Measurements from ENCODE around the gene ATG2B. TPM values are rescaled to one million over a fixed set of nuclear protein-coding genes. Genes with fewer than 3 reads are reported as not detected.

Gene ATG2B
- total RNA-seq, 1 donor from 2014 or later, result 19.9 TPM

GRCh38 chr14:96251656-96252155, 111.4 kb downstream of the ATG2B start:
- no peak for DNase-seq (ENCODE audit: extremely low spot score, unreplicated experiment)
- Mint-ChIP-seq H3K4me1 (ENCODE audit: unreplicated experiment) (peaks cover 10% of the 10 kb centered on the region), H3K27ac (no peak overlapping the region), H3K9me3 (no peaks in the 10 kb centered on the region), H3K36me3 (no peaks in the 10 kb centered on the region), H3K27me3 (peaks cover 29% of the 10 kb centered on the region), H3K4me3 (no peak overlapping the region)
- no peak for TF ChIP-seq CTCF (conservative IDR thresholded peaks at IDR 0.05)

- no peak for DNase-seq (ENCODE audit: extremely low spot score, unreplicated experiment)
Measured at GRCh38 chr14:96250485-96250884, 112.7 kb downstream of the ATG2B start.

GRCh38 chr14:96249029-96249428, 114.1 kb downstream of the ATG2B start:
- H3K27ac Mint-ChIP-seq, result no peak overlapping the region
- peaks cover 23% of the 10 kb centered on the region for H3K27me3 Mint-ChIP-seq
- H3K4me1 Mint-ChIP-seq (ENCODE audit: unreplicated experiment), result peaks cover 10% of the 10 kb centered on the region
- DNase-seq (ENCODE audit: extremely low spot score, unreplicated experiment), result no peak
- TF ChIP-seq CTCF (conservative IDR thresholded peaks at IDR 0.05), result no peak
- H3K9me3 Mint-ChIP-seq, result peaks cover 1% of the 10 kb centered on the region
- H3K36me3 Mint-ChIP-seq, result no peaks in the 10 kb centered on the region
- no peak overlapping the region for H3K4me3 Mint-ChIP-seq

More at GRCh38 chr14:96250485-96250884, 112.7 kb downstream of the ATG2B start:
- H3K36me3 Mint-ChIP-seq, result no peaks in the 10 kb centered on the region
- peaks cover 10% of the 10 kb centered on the region for H3K4me1 Mint-ChIP-seq (ENCODE audit: unreplicated experiment)
- H3K27me3 Mint-ChIP-seq, result peaks cover 30% of the 10 kb centered on the region
- no peak overlapping the region for H3K27ac Mint-ChIP-seq
- H3K9me3 Mint-ChIP-seq, result no peaks in the 10 kb centered on the region
- no peak overlapping the region for H3K4me3 Mint-ChIP-seq
- TF ChIP-seq CTCF (conservative IDR thresholded peaks at IDR 0.05), result no peak

GRCh38 chr14:96247031-96247430, 116.1 kb downstream of the ATG2B start:
- no peak overlapping the region for H3K4me3 Mint-ChIP-seq
- no peak for TF ChIP-seq CTCF (conservative IDR thresholded peaks at IDR 0.05)
- peaks cover 4% of the 10 kb centered on the region for H3K9me3 Mint-ChIP-seq
- no peak overlapping the region for H3K27ac Mint-ChIP-seq
- H3K36me3 Mint-ChIP-seq, result peaks cover under 1% of the 10 kb centered on the region
- no peak for DNase-seq (ENCODE audit: extremely low spot score, unreplicated experiment)
- peaks cover 15% of the 10 kb centered on the region for H3K27me3 Mint-ChIP-seq
- H3K4me1 Mint-ChIP-seq (ENCODE audit: unreplicated experiment), result no peaks in the 10 kb centered on the region

- TF ChIP-seq CTCF (conservative IDR thresholded peaks at IDR 0.05), result no peak
- no peak overlapping the region for H3K4me3 Mint-ChIP-seq
- H3K9me3 Mint-ChIP-seq, result peaks cover 4% of the 10 kb centered on the region
- H3K27ac Mint-ChIP-seq, result no peak overlapping the region
- no peaks in the 10 kb centered on the region for H3K4me1 Mint-ChIP-seq (ENCODE audit: unreplicated experiment)
- peaks cover 3% of the 10 kb centered on the region for H3K36me3 Mint-ChIP-seq
- H3K27me3 Mint-ChIP-seq, result peaks cover 15% of the 10 kb centered on the region
- no peak for DNase-seq (ENCODE audit: extremely low spot score, unreplicated experiment)
Measured at GRCh38 chr14:96246539-96246847, 116.6 kb downstream of the ATG2B start.
